ENCODE results near the gene SMG1. TPM values are rescaled to one million over a fixed set of nuclear protein-coding genes. Genes with fewer than 3 reads are reported as not detected.

Gene SMG1
- total RNA-seq, 2 donors from 2014 or later = 100 to 113 TPM

GRCh38 chr16:18804540-18804939, 121.7 kb downstream of the SMG1 start:
- H3K4me1 Mint-ChIP-seq = peaks cover 52% of the 10 kb centered on the region
- Histone ChIP-seq H3K36me3 (ENCODE audit: control insufficient read depth, insufficient read depth, low read length) (peaks cover 37% of the 10 kb centered on the region), H3K9me3 (ENCODE audit: control insufficient read depth, low read length) (peaks cover 16% of the 10 kb centered on the region), H3K9ac (ENCODE audit: extremely low read depth, low read length, poor library complexity, severe bottlenecking) (peak overlapping the region; percentile 24), H3K27ac (ENCODE audit: low read depth, low read length) (no peak overlapping the region), H3K4me3 (ENCODE audit: low read length) (peak overlapping the region; percentile 42), H3K27me3 (ENCODE audit: control insufficient read depth, insufficient read depth, low read length, poor library complexity, severe bottlenecking) (no peaks in the 10 kb centered on the region), H3K4me1 (ENCODE audit: control insufficient read depth, insufficient read depth, low read length) (peaks cover 16% of the 10 kb centered on the region)
- H3K9me3 Mint-ChIP-seq = peaks cover 2% of the 10 kb centered on the region
- peak overlapping the region; percentile 93 for H3K27ac Mint-ChIP-seq
- 36 to 64% methylated on average over 2 to 3 of the region's 3 CpGs for WGBS, 2 experiments (ENCODE audit: insufficient coverage in 1 of 2, insufficient read length in 1 of 2)
- peaks cover 30% of the 10 kb centered on the region for H3K36me3 Mint-ChIP-seq (ENCODE audit: low read depth)
- DNase-seq = peak; percentile 71
- H3K27me3 Mint-ChIP-seq (ENCODE audit: insufficient read depth) = no peaks in the 10 kb centered on the region
- H3K4me3 Mint-ChIP-seq = no peak overlapping the region
- TF ChIP-seq, protein P1, sequence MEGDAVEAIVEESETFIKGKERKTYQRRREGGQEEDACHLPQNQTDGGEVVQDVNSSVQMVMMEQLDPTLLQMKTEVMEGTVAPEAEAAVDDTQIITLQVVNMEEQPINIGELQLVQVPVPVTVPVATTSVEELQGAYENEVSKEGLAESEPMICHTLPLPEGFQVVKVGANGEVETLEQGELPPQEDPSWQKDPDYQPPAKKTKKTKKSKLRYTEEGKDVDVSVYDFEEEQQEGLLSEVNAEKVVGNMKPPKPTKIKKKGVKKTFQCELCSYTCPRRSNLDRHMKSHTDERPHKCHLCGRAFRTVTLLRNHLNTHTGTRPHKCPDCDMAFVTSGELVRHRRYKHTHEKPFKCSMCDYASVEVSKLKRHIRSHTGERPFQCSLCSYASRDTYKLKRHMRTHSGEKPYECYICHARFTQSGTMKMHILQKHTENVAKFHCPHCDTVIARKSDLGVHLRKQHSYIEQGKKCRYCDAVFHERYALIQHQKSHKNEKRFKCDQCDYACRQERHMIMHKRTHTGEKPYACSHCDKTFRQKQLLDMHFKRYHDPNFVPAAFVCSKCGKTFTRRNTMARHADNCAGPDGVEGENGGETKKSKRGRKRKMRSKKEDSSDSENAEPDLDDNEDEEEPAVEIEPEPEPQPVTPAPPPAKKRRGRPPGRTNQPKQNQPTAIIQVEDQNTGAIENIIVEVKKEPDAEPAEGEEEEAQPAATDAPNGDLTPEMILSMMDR (conservative IDR thresholded peaks at IDR 0.05) = no peak

DNA sequence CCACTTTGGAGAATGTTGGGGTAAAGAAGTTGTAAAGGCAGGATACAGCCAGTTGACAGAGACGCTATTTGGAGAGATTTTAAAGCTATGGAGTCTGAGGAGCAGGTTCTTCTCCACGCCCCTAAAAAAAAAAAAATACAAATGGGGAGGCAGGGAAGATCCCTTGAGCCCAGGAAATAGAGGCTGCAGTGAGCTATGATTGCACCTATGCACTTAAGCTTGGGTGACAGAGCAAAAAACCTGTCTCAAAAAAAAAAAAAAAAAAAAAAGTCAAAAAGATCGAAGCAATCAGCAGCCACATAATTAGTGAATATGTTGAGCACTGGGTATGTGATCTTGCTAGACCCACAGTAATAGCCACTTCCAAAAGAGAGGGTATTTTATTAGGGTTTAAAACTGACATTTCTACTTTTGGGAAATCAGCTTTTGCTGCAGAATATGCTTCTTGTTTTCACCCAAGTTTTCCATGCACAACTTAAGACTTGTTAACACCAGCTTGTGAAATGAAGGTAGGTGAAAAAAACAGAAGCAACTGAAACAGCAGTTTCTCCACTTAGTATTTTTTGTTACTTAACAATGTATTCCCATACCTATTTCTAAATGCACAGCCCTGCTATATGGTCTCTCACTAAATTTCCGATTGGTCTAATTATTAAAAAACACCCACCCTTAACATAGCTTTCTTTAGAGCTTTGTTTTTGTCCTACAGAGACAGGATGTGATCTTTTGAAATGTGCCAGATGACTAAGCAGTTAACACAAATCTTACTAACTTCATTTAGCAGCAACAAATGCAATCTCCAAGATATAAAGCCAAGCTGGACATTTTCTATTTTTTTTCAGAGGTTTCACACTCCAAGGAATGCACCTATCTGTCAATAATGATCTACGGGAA, 122.4 kb downstream of the SMG1 start:
- Histone ChIP-seq H3K4me3 (ENCODE audit: low read length) (peak overlapping the region; percentile 19), H3K9ac (ENCODE audit: extremely low read depth, low read length, poor library complexity, severe bottlenecking) (peak overlapping the region; percentile 24), H3K4me1 (ENCODE audit: control insufficient read depth, insufficient read depth, low read length) (peaks cover 21% of the 10 kb centered on the region), H3K9me3 (ENCODE audit: control insufficient read depth, low read length) (peaks cover 9% of the 10 kb centered on the region), H3K27me3 (ENCODE audit: control insufficient read depth, insufficient read depth, low read length, poor library complexity, severe bottlenecking) (no peaks in the 10 kb centered on the region), H3K27ac (ENCODE audit: low read depth, low read length) (peak overlapping the region; percentile 4), H3K36me3 (ENCODE audit: control insufficient read depth, insufficient read depth, low read length) (peaks cover 36% of the 10 kb centered on the region)
- TF ChIP-seq, protein P1 (conservative IDR thresholded peaks at IDR 0.05) = no peak
- Mint-ChIP-seq H3K27ac (peak overlapping the region; percentile 93), H3K9me3 (peaks cover 2% of the 10 kb centered on the region), H3K4me3 (no peak overlapping the region), H3K36me3 (ENCODE audit: low read depth) (peaks cover 24% of the 10 kb centered on the region), H3K27me3 (ENCODE audit: insufficient read depth) (no peaks in the 10 kb centered on the region), H3K4me1 (peaks cover 57% of the 10 kb centered on the region)
- no peak for DNase-seq
- WGBS, 2 experiments (ENCODE audit: insufficient coverage in 1 of 2, insufficient read length in 1 of 2) = 88 to 100% methylated on average over 1 to 5 of the region's 5 CpGs

DNA sequence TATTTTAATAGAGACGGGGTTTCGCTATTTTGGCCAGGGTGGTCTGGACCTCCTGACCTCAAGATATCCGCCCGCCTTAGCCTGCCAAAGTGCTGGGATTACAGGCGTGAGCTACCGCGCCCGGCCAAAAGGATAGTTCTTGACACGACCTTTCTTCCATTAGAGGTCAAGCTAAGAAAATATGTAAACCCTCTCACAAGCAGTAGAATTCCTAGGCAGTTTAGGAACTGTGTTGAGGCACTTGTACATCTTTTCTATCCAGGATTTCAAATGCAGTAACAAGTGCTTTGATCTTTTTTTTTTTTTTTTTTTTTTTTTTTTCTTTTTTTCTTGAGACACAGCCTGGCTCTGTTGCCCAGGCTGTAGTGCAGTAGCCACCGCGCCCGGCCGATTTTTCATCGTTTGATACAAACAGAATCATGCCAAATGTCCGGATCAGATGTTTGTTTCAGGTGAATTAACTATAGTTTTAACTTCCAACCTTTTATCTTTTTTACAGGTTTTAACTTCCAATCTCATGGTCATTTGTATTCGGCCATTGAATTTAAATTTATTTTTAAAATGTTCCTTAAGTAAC, 123.4 kb downstream of the SMG1 start:
- Histone ChIP-seq H3K36me3 (ENCODE audit: control insufficient read depth, insufficient read depth, low read length) (peaks cover 36% of the 10 kb centered on the region), H3K9me3 (ENCODE audit: control insufficient read depth, low read length) (no peaks in the 10 kb centered on the region), H3K4me3 (ENCODE audit: low read length) (no peak overlapping the region), H3K27ac (ENCODE audit: low read depth, low read length) (no peak overlapping the region), H3K4me1 (ENCODE audit: control insufficient read depth, insufficient read depth, low read length) (peaks cover 21% of the 10 kb centered on the region), H3K27me3 (ENCODE audit: control insufficient read depth, insufficient read depth, low read length, poor library complexity, severe bottlenecking) (no peaks in the 10 kb centered on the region), H3K9ac (ENCODE audit: extremely low read depth, low read length, poor library complexity, severe bottlenecking) (no peak overlapping the region)
- WGBS, 2 experiments (ENCODE audit: insufficient coverage in 1 of 2, insufficient read length in 1 of 2) = 96 to 97% methylated on average over 9 to 14 of the region's 16 CpGs
- TF ChIP-seq, protein P1 (conservative IDR thresholded peaks at IDR 0.05) = no peak
- no peaks in the 10 kb centered on the region for H3K27me3 Mint-ChIP-seq (ENCODE audit: insufficient read depth)
- H3K36me3 Mint-ChIP-seq (ENCODE audit: low read depth) = peaks cover 22% of the 10 kb centered on the region
- DNase-seq = no peak
- peak overlapping the region; percentile 71 for H3K27ac Mint-ChIP-seq
- H3K9me3 Mint-ChIP-seq = peaks cover 2% of the 10 kb centered on the region
- peak overlapping the region; percentile 97 for H3K4me3 Mint-ChIP-seq
- peaks cover 57% of the 10 kb centered on the region for H3K4me1 Mint-ChIP-seq

Data from endodermal cell (in vitro differentiated cells).